CD4-positive, alpha-beta T cell treated with Interleukin-12 subunit alpha and Interleukin-12 subunit beta, for 1 hour (primary cell): ENCODE measurements around the gene GNB1.

Experiments used
- DNase-seq: peaks from one replicate; pipeline ENCODE4 v3.0.0-alpha.2; 2020

Gene GNB1

GRCh38 chr1:1779320-1779675, 111.6 kb downstream of the GNB1 start:
- DNase-seq: no peak

GRCh38 chr1:1778663-1779319, 112.1 kb downstream of the GNB1 start:
- DNase-seq: peak; percentile 86

- peak; percentile 82 for DNase-seq
These were observed 112.8 kb downstream of the GNB1 start, which contains the start of gene NADK for GRCh38 chr1:1777950-1778662. Gene NADK (minus strand): TSS chr1:1778470. CDS start chr1:1765406, 13,064 bp downstream.

GRCh38 chr1:1777583-1777899, 113.3 kb downstream of the GNB1 start:
- DNase-seq: no peak

GRCh38 chr1:1776672-1777582, 114.0 kb downstream of the GNB1 start:
- no peak for DNase-seq

GRCh38 chr1:1775327-1776226, 115.3 kb downstream of the GNB1 start:
- DNase-seq: no peak

GRCh38 chr1:1773874-1774273, 117.0 kb downstream of the GNB1 start:
- DNase-seq: no peak

- no peak for DNase-seq
These were observed 119.8 kb downstream of the GNB1 start for GRCh38 chr1:1771096-1771495.

GRCh38 chr1:1770102-1770501, 120.8 kb downstream of the GNB1 start:
- DNase-seq: no peak

GRCh38 chr1:1768249-1768992, 122.5 kb downstream of the GNB1 start:
- DNase-seq: no peak

- DNase-seq: no peak
These were observed 125.9 kb downstream of the GNB1 start for GRCh38 chr1:1764876-1765470.

- DNase-seq: no peak
These were observed 126.9 kb downstream of the GNB1 start for GRCh38 chr1:1763657-1764621.

GRCh38 chr1:1761504-1762376, 129.1 kb downstream of the GNB1 start:
- no peak for DNase-seq

GRCh38 chr1:1760715-1761114, 130.2 kb downstream of the GNB1 start:
- no peak for DNase-seq

- no peak for DNase-seq
These were observed 130.6 kb downstream of the GNB1 start for GRCh38 chr1:1760345-1760650.

GRCh38 chr1:1759456-1760344, 131.2 kb downstream of the GNB1 start:
- DNase-seq: no peak

GRCh38 chr1:1758692-1759455, 132.0 kb downstream of the GNB1 start:
- no peak for DNase-seq
